Natural killer cell treated with Interleukin-12 subunit alpha and Interleukin-12 subunit beta and Interleukin-15 and Interleukin-18, amount 100 ng/mL, for 72 hours (primary cell): ENCODE data around the gene TADA3. TPM values are rescaled to one million over a fixed set of nuclear protein-coding genes. Genes with fewer than 3 reads are reported as not detected.
A peak's percentile ranks its signal among the peaks of the same experiment; 100 is the strongest.

Experiments used
- ATAC-seq, 2 donors: fragments of 150-1000 bp; cut with Tn5 transposase in 1 of 2; sonication (Bioruptor Pico), chemical (Tn5 transposase) in 1 of 2; 2 replicates each; pipeline ENCODE4 v1.10.0; 2021
- DNase-seq: peaks from one replicate; pipeline ENCODE4 v3.0.0; 2022; ENCODE audit warnings: low spot score
- H3K27ac Mint-ChIP-seq, 2 donors: 1 replicate in 1 of 2; 2 replicates in 1 of 2; pipeline ENCODE4 v1.8.0; 2022; ENCODE audit warnings: mixed read lengths in 2 of 2, mild to moderate bottlenecking in 1 of 2, moderate library complexity in 1 of 2
- H3K27me3 Mint-ChIP-seq, 2 donors: 1 replicate in 1 of 2; 2 replicates in 1 of 2; pipeline ENCODE4 v1.8.0; 2022; ENCODE audit warnings: mixed read lengths in 2 of 2
- H3K36me3 Mint-ChIP-seq: one replicate; pipeline ENCODE4 v1.8.0; 2022; ENCODE audit warnings: mixed read lengths
- H3K4me1 Mint-ChIP-seq, 2 donors: 1 replicate in 1 of 2; 2 replicates in 1 of 2; pipeline ENCODE4 v1.8.0; 2022; ENCODE audit warnings: low read depth in 2 of 2, mixed read lengths in 2 of 2, mild to moderate bottlenecking in 1 of 2
- H3K4me3 Mint-ChIP-seq: one replicate; pipeline ENCODE4 v1.8.0; 2022; ENCODE audit warnings: mixed read lengths
- H3K9me3 Mint-ChIP-seq: 2 replicates; pipeline ENCODE4 v1.8.0; 2022; ENCODE audit warnings: mixed read lengths
- total RNA-seq, 2 donors: library from RNA; stranded (reverse); gene quantifications; one replicate each; pipeline ENCODE4 v1.2.3, GENCODE V29; 2022

The TADA3 gene
- total RNA-seq, 2 donors from 2014 or later = 58.3 to 65.6 TPM

- DNase-seq (no peak), ATAC-seq (peak in 1 of 2 donors; percentile 8)
- no peaks in the 10 kb centered on the region for H3K27me3 Mint-ChIP-seq
- no peaks in the 10 kb centered on the region for H3K36me3 Mint-ChIP-seq
- no peaks in the 10 kb centered on the region for H3K9me3 Mint-ChIP-seq
- peaks cover 31 to 39% of the 10 kb centered on the region in 2 donors for H3K4me1 Mint-ChIP-seq
- H3K4me3 Mint-ChIP-seq = peak overlapping the region; percentile 81
- peak overlapping the region; percentile 26 to 78 for H3K27ac Mint-ChIP-seq
Measured at GRCh38 chr3:9770276-9770812, 21.9 kb downstream of the TADA3 start.

GRCh38 chr3:9769426-9770275 lies 22.6 kb downstream of the TADA3 start, which contains the start of gene CAMK1:
Gene CAMK1 (minus strand): TSS chr3:9769947. CDS start chr3:9767749, 2,198 bp downstream.
- Mint-ChIP-seq H3K27me3 (no peaks in the 10 kb centered on the region), H3K36me3 (no peaks in the 10 kb centered on the region), H3K4me3 (peak within 1 kb of the TSS; percentile 81), H3K27ac (peak within 1 kb of the TSS; percentile 28 to 78), H3K4me1 (peaks cover 34 to 39% of the 10 kb centered on the region in 2 donors), H3K9me3 (no peaks in the 10 kb centered on the region)
- ATAC-seq (peak; percentile 95), DNase-seq (peak; percentile 83)

- H3K27ac Mint-ChIP-seq = peak overlapping the region; percentile 28 to 75
- H3K4me1 Mint-ChIP-seq = peaks cover 34 to 39% of the 10 kb centered on the region in 2 donors
- ATAC-seq = no peak
- H3K36me3 Mint-ChIP-seq = no peaks in the 10 kb centered on the region
- H3K4me3 Mint-ChIP-seq = peak overlapping the region; percentile 81
- H3K9me3 Mint-ChIP-seq = no peaks in the 10 kb centered on the region
- H3K27me3 Mint-ChIP-seq = no peaks in the 10 kb centered on the region
- no peak for DNase-seq
Measured at GRCh38 chr3:9769012-9769411, 23.3 kb downstream of the TADA3 start.

- peaks cover 34 to 39% of the 10 kb centered on the region in 2 donors for H3K4me1 Mint-ChIP-seq
- no peak for DNase-seq
- H3K4me3 Mint-ChIP-seq = peak overlapping the region; percentile 81
- no peak for ATAC-seq
- H3K27me3 Mint-ChIP-seq = no peaks in the 10 kb centered on the region
- no peaks in the 10 kb centered on the region for H3K9me3 Mint-ChIP-seq
- H3K27ac Mint-ChIP-seq = peak overlapping the region; percentile 28 to 75
- no peaks in the 10 kb centered on the region for H3K36me3 Mint-ChIP-seq
Measured at GRCh38 chr3:9768141-9768775, 24.0 kb downstream of the TADA3 start.

GRCh38 chr3:9767418-9767817 lies 24.9 kb downstream of the TADA3 start:
- peak overlapping the region; percentile 81 for H3K4me3 Mint-ChIP-seq
- ATAC-seq (no peak), DNase-seq (no peak)
- no peaks in the 10 kb centered on the region for H3K36me3 Mint-ChIP-seq
- no peaks in the 10 kb centered on the region for H3K27me3 Mint-ChIP-seq
- no peaks in the 10 kb centered on the region for H3K9me3 Mint-ChIP-seq
- peaks cover 34 to 39% of the 10 kb centered on the region in 2 donors for H3K4me1 Mint-ChIP-seq
- peak overlapping the region; percentile 28 to 75 for H3K27ac Mint-ChIP-seq

- Mint-ChIP-seq H3K4me3 (no peak overlapping the region), H3K27ac (peak overlapping the region in 1 of 2 donors; percentile 75), H3K9me3 (no peaks in the 10 kb centered on the region), H3K27me3 (no peaks in the 10 kb centered on the region), H3K4me1 (peaks cover 34 to 43% of the 10 kb centered on the region in 2 donors), H3K36me3 (peaks cover 3% of the 10 kb centered on the region)
- no peak for ATAC-seq
- DNase-seq = no peak
Measured at GRCh38 chr3:9765865-9766264, 26.4 kb downstream of the TADA3 start.

- Mint-ChIP-seq H3K4me1 (peaks cover 23 to 27% of the 10 kb centered on the region in 2 donors), H3K9me3 (no peaks in the 10 kb centered on the region), H3K36me3 (peaks cover 16% of the 10 kb centered on the region), H3K4me3 (no peak overlapping the region), H3K27ac (no peak overlapping the region), H3K27me3 (no peaks in the 10 kb centered on the region)
- ATAC-seq (peak in 1 of 2 donors; percentile 52), DNase-seq (no peak)
Measured at GRCh38 chr3:9762871-9763270, 29.4 kb downstream of the TADA3 start.

GRCh38 chr3:9761919-9762318 lies 30.4 kb downstream of the TADA3 start:
- Mint-ChIP-seq H3K36me3 (peaks cover 16% of the 10 kb centered on the region), H3K9me3 (no peaks in the 10 kb centered on the region), H3K27ac (no peak overlapping the region), H3K27me3 (no peaks in the 10 kb centered on the region), H3K4me3 (no peak overlapping the region), H3K4me1 (peaks cover 13 to 18% of the 10 kb centered on the region in 2 donors)
- DNase-seq (no peak), ATAC-seq (no peak)

- ATAC-seq = no peak
- no peak for DNase-seq
- H3K4me1 Mint-ChIP-seq = peaks cover 10 to 11% of the 10 kb centered on the region in 2 donors
- no peaks in the 10 kb centered on the region for H3K9me3 Mint-ChIP-seq
- no peaks in the 10 kb centered on the region for H3K27me3 Mint-ChIP-seq
- no peak overlapping the region for H3K4me3 Mint-ChIP-seq
- H3K27ac Mint-ChIP-seq = no peak overlapping the region
- peaks cover 16% of the 10 kb centered on the region for H3K36me3 Mint-ChIP-seq
Measured at GRCh38 chr3:9760779-9761505, 31.3 kb downstream of the TADA3 start.

GRCh38 chr3:9757427-9757826 lies 34.8 kb downstream of the TADA3 start:
- Mint-ChIP-seq H3K27ac (no peak overlapping the region), H3K36me3 (peaks cover 21% of the 10 kb centered on the region), H3K4me1 (peaks cover 19 to 20% of the 10 kb centered on the region in 2 donors), H3K27me3 (no peaks in the 10 kb centered on the region), H3K9me3 (no peaks in the 10 kb centered on the region), H3K4me3 (no peak overlapping the region)
- no peak for ATAC-seq
- no peak for DNase-seq

GRCh38 chr3:9754678-9755077 lies 37.6 kb downstream of the TADA3 start:
- Mint-ChIP-seq H3K27me3 (no peaks in the 10 kb centered on the region), H3K4me1 (peaks cover 35 to 41% of the 10 kb centered on the region in 2 donors), H3K4me3 (no peak overlapping the region), H3K9me3 (no peaks in the 10 kb centered on the region), H3K27ac (peak overlapping the region; percentile 13 to 31), H3K36me3 (peaks cover 18% of the 10 kb centered on the region)
- ATAC-seq = no peak
- no peak for DNase-seq

- ATAC-seq (no peak), DNase-seq (no peak)
- Mint-ChIP-seq H3K27ac (peak overlapping the region; percentile 82 to 87), H3K9me3 (no peaks in the 10 kb centered on the region), H3K4me1 (peaks cover 44 to 45% of the 10 kb centered on the region in 2 donors), H3K27me3 (no peaks in the 10 kb centered on the region), H3K36me3 (peaks cover 16% of the 10 kb centered on the region), H3K4me3 (peak overlapping the region; percentile 94)
Measured at GRCh38 chr3:9750556-9751411, 41.5 kb downstream of the TADA3 start.
